COR-L47 (cell line): ENCODE results near the gene MRPL46.
"Not testable (repeated sequence)": the region's sequence is repeated elsewhere in the genome, so short reads cannot be mapped to it uniquely, and the experiment has no call there.

ENCODE experiments used
- DNase-seq: peaks from one replicate; lab custom pipeline; 2025; lab: John Stamatoyannopoulos, UW

Gene MRPL46

DNA sequence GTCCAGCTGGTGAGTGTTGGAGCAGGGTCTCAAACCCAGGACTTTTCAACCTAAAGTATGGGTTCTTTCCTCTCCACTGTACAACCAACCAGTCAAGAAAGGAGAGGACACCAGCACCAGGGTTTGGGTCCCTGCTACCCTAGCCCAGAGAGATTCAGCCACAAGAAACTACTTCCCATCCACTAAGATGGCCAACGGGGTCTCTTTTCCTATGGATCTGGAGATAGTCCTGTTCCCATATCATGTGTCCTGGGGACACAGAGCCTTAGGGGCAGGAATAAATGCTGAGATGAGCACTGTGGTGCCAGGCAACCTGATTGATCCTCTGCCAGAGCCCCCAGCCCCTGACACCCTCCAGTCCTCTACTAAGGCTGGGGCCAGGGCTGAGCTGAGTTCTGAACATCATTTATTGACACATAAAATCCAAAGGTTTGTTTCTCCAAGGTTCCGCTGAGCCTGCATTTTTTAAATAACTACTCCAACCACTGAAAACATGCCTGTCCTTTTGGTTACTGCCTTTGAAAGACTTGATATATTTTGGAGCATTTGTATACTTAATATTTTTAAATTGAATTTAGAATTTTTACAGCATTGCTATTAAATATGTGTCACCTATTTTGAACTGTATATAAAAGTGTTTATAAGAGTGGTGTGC, 26.0 kb downstream of the MRPL46 start:
- DNase-seq: no peak

DNA sequence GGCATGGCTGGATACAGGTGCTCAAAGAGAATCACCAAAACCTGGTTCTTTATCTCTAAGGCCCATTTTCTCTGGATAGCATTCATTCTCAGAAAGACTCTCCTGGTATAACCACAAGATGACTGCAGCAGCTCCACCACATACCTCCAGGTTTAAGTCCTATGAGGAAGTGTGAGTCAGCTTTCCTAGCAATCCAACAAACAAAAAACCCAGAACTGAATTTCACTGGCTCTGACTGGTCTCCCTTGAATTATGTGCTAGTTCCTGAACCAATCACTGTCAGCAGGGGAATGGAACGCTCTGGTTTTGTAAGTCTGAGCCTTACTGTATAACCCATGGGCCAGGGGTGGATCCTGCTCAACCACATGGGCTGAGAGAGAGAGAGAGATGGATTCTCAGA, 27.2 kb downstream of the MRPL46 start:
- DNase-seq: no peak

DNA sequence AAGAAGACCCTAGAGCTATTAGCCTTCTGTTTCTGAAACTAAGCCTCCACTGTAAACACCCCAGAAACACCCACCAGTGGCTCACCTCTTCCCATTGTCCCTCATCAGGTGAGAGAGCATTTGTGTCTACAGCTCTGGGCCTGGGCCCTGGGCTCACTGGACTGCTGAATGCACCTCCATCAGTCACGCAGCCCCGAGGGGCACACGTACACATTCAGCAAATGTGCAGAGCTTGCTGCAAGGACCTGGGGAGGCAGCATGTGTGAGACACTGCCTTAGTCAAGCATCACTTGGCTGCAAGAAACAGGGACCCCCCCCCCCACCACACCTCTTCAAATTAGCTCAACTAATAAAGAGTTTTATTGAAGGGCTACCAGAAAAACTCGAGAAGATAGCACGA, 29.0 kb downstream of the MRPL46 start:
- DNase-seq: no peak

DNA sequence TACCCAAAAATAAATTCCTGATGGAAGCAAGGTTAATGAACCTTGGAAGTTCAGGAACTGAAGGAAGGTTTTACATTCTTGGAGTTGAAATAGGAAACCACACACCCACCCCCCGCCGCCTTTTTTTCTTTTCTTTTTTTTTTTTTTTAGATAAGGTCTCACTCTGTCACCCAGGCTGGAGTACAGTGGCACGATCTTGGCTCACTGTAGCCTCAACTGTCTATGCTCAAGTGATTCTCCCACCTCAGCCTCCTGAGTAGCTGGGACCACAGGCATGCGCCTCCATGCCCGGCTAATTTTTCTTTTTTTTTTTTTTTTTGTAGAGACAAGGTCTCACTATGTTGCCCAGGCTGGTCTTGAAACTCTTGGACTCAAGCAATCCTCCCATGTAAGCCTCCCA, 33.1 kb downstream of the MRPL46 start:
- not testable (repeated sequence) for DNase-seq

DNA sequence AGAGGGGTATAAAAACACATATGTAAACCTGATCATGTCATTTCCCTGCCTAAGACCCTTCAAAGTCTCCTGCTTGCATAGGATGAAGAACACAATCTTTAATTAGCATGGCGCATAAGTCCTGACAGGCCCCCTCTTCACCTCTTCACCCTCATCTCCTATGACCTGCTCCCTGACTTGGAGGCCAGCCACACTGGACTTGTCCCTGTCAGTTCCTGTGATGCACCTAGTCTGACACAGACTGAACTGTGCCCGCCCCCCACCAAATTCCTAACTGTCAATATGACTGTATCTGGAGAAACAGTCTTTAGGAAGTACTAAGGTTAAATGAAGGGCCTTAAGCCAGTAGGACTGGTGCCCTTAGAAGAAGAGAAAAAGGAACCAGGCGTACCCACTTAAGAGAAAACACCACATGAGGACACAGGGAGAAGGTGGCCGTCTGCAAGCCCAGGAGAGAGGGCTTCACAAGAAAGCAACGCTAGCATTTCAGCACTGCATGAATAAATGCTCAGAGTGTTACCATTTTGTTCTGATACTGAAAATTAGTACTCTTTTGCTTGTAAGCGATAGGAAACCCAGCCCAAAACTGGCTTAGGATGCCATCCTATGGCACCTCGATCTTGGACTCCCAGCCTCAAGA, 34.0 kb downstream of the MRPL46 start:
- DNase-seq: no peak

DNA sequence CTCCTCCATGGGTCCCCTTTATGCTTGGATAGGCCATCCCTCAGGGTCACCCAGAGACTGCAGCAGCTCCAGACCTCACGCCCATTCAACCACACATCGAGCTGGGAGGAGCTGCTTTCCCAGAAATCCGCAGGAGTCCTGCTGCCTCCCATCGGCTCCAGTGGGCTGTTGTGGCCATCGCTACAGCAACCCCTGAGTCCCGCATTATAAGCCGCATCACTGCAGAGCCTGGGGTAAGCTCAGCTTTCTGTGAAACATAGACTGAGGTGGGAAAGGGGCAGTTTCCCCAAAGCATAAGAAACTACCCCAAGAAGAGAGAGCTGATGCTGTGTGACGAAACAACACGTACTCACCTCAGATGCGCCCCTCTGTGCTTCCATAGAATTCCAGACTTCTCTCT, 35.7 kb downstream of the MRPL46 start:
- no peak for DNase-seq

DNA sequence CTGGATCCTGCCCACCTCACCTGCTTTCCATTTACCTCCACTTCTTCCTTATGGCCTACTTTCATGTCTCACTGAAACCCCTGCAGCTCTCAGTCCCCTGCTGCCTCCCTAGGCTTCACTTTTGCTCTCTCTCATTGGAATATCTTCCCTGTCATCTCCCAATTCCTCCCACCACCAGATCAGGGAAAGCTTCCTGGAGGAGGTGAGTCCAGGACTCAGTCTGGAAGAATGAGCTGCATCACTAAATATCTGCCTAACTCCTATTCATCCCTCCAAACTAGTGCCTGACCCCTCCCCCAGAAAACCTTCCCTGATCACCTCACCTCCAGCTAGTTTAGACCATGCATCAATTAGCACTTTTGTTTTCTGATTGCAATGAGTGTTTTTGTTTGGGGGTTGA, 37.1 kb downstream of the MRPL46 start:
- no peak for DNase-seq

DNA sequence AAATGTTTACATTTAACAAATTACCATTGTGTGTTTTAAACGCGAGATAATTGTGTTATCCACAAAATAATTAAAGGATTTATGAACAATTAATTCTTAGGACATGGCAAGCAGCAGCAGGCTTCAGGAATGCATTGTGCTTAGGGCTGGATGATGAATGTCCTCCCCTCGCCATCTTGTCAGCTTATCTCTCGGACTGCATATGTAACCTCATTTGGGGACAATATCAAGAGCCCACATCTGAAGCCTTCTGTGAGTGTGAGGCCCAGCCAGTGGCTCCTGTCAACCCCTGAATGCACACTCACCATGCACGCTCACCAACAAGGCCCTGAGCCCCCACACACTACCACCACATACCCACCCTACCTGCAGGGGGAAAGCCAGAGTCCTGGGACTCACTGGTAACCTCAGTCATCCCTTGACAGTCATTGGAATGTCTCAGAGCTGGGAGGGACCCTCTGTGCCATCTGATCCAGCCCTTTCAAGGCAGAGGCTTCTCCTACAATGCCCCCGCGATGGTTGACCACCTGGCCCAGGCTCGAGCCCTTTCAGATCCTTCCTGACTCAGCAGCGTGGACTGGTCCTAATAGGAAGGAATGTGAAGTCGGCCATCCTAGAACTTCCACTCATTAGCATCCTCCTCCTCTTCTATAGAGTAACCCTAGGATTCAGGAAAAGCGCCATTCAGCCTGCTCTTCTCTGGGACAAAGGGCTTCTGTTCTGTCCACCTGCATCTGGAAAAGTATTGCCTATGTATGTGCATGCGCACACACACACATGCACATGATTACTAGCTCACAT, 38.2 kb downstream of the MRPL46 start:
- no peak for DNase-seq

DNA sequence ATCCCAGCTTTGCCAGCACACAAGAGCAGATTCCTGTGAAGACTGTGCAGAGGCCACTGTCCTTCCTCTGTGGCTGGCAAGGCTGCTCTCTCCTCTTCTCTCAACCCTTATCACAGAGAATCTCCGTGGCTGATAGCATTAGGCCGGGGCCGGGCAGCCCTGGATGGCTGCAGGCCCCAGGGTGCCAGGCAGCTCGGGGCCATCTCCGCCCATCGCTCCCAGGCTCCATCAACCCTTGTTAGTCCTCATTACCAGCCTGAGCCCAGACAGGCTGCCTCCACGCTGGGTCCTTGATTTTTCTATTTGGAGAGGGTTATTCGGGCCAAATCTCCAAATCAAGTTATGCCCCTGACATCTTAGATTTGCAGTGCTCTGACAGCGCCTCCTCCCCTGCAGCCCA, 39.1 kb downstream of the MRPL46 start:
- DNase-seq: no peak

DNA sequence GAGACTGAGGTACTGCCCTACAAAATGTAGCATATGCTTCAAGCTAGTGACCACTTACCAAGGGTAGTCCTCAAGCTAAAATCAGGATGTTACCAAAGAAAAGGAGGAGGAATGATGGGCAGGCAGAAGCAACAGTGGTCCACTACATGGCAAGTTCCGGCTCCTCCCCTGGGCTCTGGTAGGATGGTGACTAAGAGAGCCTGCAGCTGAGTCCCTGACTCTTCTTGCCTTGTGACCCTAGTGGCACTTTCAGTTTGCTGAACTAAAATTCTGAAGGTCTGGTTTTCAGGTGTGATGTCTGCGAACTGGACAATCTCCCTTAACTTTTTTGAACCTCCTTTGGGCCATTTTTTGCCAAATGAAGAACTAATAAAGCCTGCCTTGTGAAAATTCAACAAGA, 40.9 kb downstream of the MRPL46 start:
- no peak for DNase-seq

DNA sequence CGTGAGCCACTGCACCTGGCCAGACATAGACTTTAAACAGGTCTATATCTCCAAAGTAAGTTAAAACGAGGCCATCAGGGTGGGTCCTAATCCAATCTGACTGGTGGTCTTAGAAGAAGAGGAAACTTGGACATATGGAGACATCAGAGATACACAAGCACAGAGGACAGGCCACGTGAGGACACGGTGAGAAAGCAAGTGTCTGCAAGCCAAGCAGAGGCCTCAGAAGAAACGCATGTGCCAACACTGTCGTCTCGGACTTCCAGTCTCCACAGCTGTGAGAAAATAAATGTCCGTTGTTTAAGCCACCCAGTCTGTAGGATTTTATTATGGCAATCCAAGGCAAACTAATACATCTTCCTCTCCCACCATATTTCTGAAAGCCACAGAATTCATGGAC, 43.9 kb downstream of the MRPL46 start:
- no peak for DNase-seq

DNA sequence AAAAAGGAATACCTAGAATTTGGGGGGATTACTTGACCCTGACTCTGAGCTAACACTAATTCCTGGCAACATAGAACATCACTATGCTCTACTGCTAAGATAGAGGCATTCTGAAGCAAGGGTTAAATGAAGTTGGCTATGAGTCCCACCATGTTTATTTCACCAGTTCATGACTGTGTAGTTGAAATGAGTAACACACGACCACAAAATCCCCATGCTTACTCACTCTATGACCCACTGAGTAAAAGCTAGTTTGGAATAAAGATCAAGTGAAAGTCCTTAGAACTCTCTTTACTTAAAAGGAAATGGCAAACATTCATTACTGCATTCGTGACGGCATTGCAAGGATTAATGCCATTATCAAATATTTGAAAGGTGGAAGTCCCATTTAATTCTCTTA, 47.4 kb downstream of the MRPL46 start:
- DNase-seq: no peak
